Measurements from ENCODE around the gene FEZ2. TPM values are rescaled to one million over a fixed set of nuclear protein-coding genes. Genes with fewer than 3 reads are reported as not detected.

Gene FEZ2
- total and polyA plus RNA-seq, 3 experiments from 2014 or later: 3.1 to 8.1 (median 6.9) TPM

DNA sequence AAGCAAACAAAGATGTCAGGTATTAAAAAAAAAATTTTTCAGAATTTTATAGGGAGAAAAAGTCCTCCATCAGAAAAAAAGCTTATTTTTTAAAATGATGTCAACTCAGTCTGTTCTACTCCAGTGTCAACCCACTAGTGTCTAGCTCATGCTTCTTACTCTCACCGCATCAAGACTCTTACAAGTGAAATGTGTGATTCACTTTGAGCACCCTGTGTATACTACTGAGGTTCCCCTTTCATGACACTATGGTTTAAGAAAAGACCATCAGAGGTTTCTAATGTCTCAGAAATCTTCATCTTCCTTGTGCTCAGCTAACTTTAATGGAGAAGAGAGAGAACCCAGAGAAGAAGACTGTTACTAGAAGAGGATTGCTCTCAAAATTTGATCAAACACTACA lies 43.4 kb downstream of the FEZ2 start:
- H3K4me1 Mint-ChIP-seq: peaks cover 3 to 8% (median 4%) of the 10 kb centered on the region in 3 donors
- H3K27ac Mint-ChIP-seq: no peak overlapping the region
- ChIA-PET CTCF (no interaction called here), POLR2A (no interaction called here)
- DNase-seq: no peak
- peaks cover 4% of the 10 kb centered on the region for H3K4me1 ChIP-seq (ENCODE audit: insufficient read depth, low read length)
- no peak overlapping the region for H3K27ac ChIP-seq (ENCODE audit: low read depth, low read length)
- no peaks in the 10 kb centered on the region for H3K27me3 Mint-ChIP-seq
- H3K36me3 ChIP-seq (ENCODE audit: insufficient read depth, low read length): peaks cover 4% of the 10 kb centered on the region
- H3K9me3 ChIP-seq (ENCODE audit: low read length): no peaks in the 10 kb centered on the region
- H3K4me3 ChIP-seq (ENCODE audit: low read length): no peak overlapping the region
- peaks cover 7 to 69% (median 20%) of the 10 kb centered on the region in 3 donors for H3K36me3 Mint-ChIP-seq
- no peaks in the 10 kb centered on the region for H3K27me3 ChIP-seq (ENCODE audit: insufficient read depth, low read length, poor library complexity, severe bottlenecking)
- H3K9me3 Mint-ChIP-seq: no peaks in the 10 kb centered on the region
- H3K4me3 Mint-ChIP-seq: no peak overlapping the region

DNA sequence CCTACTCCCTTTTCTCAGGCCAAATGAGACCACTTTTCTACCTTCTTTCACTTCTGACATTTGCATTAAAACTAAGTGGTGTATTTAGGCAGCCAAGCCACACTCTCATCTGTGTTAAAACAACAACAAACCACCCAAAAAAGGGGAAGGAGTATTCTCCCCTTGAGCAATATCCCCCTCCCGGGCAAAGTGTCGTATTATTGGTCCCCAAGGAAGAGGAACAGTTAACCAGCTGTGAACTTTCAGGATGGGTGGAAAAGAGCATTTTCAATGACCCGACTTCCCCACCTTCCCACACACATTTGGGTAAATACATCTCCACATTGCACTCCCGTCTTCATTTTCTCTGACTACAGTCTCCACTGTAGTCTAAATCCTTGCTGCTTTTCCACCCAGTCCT lies 44.3 kb downstream of the FEZ2 start:
- Mint-ChIP-seq H3K36me3 (peaks cover 7 to 71% (median 20%) of the 10 kb centered on the region in 3 donors), H3K4me3 (no peak overlapping the region), H3K27me3 (no peaks in the 10 kb centered on the region), H3K9me3 (no peaks in the 10 kb centered on the region), H3K4me1 (peaks cover 0 to 10% (median 3%) of the 10 kb centered on the region in 3 donors), H3K27ac (peak overlapping the region in 3 of 8 donors; percentile 18 to 70 (median 44))
- Histone ChIP-seq H3K4me1 (ENCODE audit: insufficient read depth, low read length) (peaks cover 4% of the 10 kb centered on the region), H3K27ac (ENCODE audit: low read depth, low read length) (no peak overlapping the region), H3K27me3 (ENCODE audit: insufficient read depth, low read length, poor library complexity, severe bottlenecking) (no peaks in the 10 kb centered on the region), H3K9me3 (ENCODE audit: low read length) (no peaks in the 10 kb centered on the region), H3K4me3 (ENCODE audit: low read length) (no peak overlapping the region), H3K36me3 (ENCODE audit: insufficient read depth, low read length) (peaks cover 4% of the 10 kb centered on the region)
- ChIA-PET CTCF (no interaction called here), POLR2A (no interaction called here)
- DNase-seq: no peak

DNA sequence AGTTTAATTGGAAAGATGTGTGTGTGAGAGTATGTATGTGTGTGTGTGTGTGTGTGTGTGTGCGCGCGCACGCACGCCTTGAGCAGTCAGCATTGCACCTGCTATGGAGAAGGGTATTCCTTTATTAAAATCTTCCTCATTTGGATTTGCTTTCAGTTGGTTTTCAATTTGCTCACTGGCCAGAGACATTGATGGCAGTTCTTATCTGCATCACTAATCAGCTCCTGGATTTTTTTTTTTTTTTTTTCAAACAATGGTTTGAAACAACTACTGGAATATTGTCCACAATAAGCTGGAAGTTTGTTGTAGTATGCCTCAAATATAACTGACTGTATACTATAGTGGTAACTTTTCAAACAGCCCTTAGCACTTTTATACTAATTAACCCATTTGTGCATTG lies 48.0 kb downstream of the FEZ2 start:
- Histone ChIP-seq H3K36me3 (ENCODE audit: insufficient read depth, low read length) (peaks cover 7% of the 10 kb centered on the region), H3K4me3 (ENCODE audit: low read length) (no peak overlapping the region), H3K27me3 (ENCODE audit: insufficient read depth, low read length, poor library complexity, severe bottlenecking) (no peaks in the 10 kb centered on the region), H3K27ac (ENCODE audit: low read depth, low read length) (no peak overlapping the region), H3K4me1 (ENCODE audit: insufficient read depth, low read length) (peaks cover 4% of the 10 kb centered on the region), H3K9me3 (ENCODE audit: low read length) (no peaks in the 10 kb centered on the region)
- CTCF ChIA-PET: no interaction called here
- DNase-seq: no peak
- H3K4me1 Mint-ChIP-seq: peaks cover 0 to 15% (median 3%) of the 10 kb centered on the region in 3 donors
- H3K27me3 Mint-ChIP-seq: no peaks in the 10 kb centered on the region
- H3K9me3 Mint-ChIP-seq: no peaks in the 10 kb centered on the region
- H3K4me3 Mint-ChIP-seq: no peak overlapping the region
- POLR2A ChIA-PET: no interaction called here
- peaks cover 3 to 72% (median 29%) of the 10 kb centered on the region in 3 donors for H3K36me3 Mint-ChIP-seq
- H3K27ac Mint-ChIP-seq: peak overlapping the region in 1 of 8 donors; percentile 1

DNA sequence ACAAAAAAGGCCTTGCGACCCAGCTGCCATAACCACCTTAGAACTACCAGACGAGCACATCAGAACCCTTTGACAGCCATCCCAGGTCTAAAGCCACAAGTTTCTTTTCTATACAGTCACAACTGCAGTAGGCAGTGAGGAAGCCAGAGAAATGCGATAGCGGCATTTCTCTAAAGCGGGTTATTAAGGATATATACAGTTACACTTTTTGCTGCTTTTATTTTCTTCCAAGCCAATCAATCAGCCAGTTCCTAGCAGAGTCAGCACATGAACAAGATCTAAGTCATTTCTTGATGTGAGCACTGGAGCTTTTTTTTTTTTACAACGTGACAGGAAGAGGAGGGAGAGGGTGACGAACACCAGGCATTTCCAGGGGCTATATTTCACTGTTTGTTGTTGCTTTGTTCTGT lies 48.8 kb downstream of the FEZ2 start:
- peaks cover 0 to 15% (median 3%) of the 10 kb centered on the region in 3 donors for H3K4me1 Mint-ChIP-seq
- ChIA-PET CTCF (no interaction called here), POLR2A (no interaction called here)
- H3K4me3 Mint-ChIP-seq: peak overlapping the region in 1 of 7 donors; percentile 24
- no peaks in the 10 kb centered on the region for H3K27me3 ChIP-seq (ENCODE audit: insufficient read depth, low read length, poor library complexity, severe bottlenecking)
- H3K36me3 ChIP-seq (ENCODE audit: insufficient read depth, low read length): peaks cover 7% of the 10 kb centered on the region
- peaks cover 4% of the 10 kb centered on the region for H3K4me1 ChIP-seq (ENCODE audit: insufficient read depth, low read length)
- DNase-seq: peak in 1 of 5 donors; percentile 26
- H3K27ac ChIP-seq (ENCODE audit: low read depth, low read length): no peak overlapping the region
- no peaks in the 10 kb centered on the region for H3K9me3 ChIP-seq (ENCODE audit: low read length)
- H3K27ac Mint-ChIP-seq: peak overlapping the region in 4 of 8 donors; percentile 8 to 79 (median 17)
- H3K4me3 ChIP-seq (ENCODE audit: low read length): no peak overlapping the region
- H3K27me3 Mint-ChIP-seq: no peaks in the 10 kb centered on the region
- no peaks in the 10 kb centered on the region for H3K9me3 Mint-ChIP-seq
- peaks cover 0 to 72% (median 30%) of the 10 kb centered on the region in 3 donors for H3K36me3 Mint-ChIP-seq

DNA sequence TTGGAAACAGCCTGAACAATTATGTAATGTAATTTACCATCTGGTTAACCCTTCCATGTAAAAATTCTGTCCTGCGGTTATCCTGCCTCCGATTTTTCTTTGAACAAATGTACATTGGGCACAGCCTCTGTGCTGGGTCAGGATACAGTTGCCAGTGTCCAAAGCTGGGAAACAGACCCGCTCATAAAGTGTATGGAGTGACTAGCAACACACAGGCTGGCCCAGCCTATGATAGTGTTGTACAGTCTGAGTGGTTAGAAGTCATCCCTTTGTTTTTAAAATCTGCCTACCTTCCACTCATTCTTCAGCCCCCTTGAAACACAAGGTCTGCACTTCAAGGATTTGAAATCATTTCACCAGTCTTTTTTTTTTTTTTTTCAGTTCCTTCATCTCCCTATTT lies 50.1 kb downstream of the FEZ2 start:
- CTCF ChIA-PET: no interaction called here
- Mint-ChIP-seq H3K27ac (no peak overlapping the region), H3K9me3 (no peaks in the 10 kb centered on the region), H3K4me3 (no peak overlapping the region), H3K36me3 (peaks cover 0 to 64% (median 27%) of the 10 kb centered on the region in 3 donors), H3K27me3 (no peaks in the 10 kb centered on the region), H3K4me1 (peaks cover 0 to 15% (median 3%) of the 10 kb centered on the region in 3 donors)
- POLR2A ChIA-PET: no interaction called here
- H3K4me1 ChIP-seq (ENCODE audit: insufficient read depth, low read length): peaks cover 4% of the 10 kb centered on the region
- DNase-seq: no peak
- no peaks in the 10 kb centered on the region for H3K9me3 ChIP-seq (ENCODE audit: low read length)
- peaks cover 7% of the 10 kb centered on the region for H3K36me3 ChIP-seq (ENCODE audit: insufficient read depth, low read length)
- H3K27ac ChIP-seq (ENCODE audit: low read depth, low read length): no peak overlapping the region
- H3K4me3 ChIP-seq (ENCODE audit: low read length): no peak overlapping the region
- H3K27me3 ChIP-seq (ENCODE audit: insufficient read depth, low read length, poor library complexity, severe bottlenecking): no peaks in the 10 kb centered on the region

DNA sequence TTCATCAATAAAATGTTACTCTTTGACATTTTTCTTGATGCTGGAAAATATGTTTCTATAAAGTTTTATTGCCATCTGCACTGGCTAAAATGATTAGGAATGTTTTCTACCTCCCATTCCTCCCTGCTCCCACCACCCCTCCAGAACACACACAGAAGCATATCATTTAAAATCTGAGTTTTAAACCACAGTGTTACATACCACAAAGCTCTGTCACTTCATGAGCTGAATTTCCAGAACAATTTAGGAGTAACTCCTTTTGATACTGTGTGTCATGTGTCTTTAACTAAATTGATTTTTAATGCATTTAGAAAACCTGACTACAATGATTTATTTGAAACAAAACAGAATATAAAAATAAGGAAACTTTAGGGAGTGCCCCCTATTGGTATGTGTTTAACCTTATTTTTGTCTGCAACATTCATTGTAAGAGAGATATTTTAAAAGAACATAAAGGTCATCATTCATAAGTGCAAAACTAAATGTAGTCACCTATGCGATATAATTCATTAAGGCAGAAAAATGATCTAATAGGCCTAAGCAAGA lies 52.0 kb downstream of the FEZ2 start:
- Mint-ChIP-seq H3K9me3 (no peaks in the 10 kb centered on the region), H3K27ac (no peak overlapping the region), H3K4me1 (peaks cover 0 to 15% (median 3%) of the 10 kb centered on the region in 3 donors), H3K36me3 (peaks cover 4 to 51% (median 21%) of the 10 kb centered on the region in 3 donors), H3K4me3 (no peak overlapping the region), H3K27me3 (no peaks in the 10 kb centered on the region)
- H3K27me3 ChIP-seq (ENCODE audit: insufficient read depth, low read length, poor library complexity, severe bottlenecking): no peaks in the 10 kb centered on the region
- CTCF ChIA-PET: no interaction called here
- H3K4me3 ChIP-seq (ENCODE audit: low read length): no peak overlapping the region
- H3K9me3 ChIP-seq (ENCODE audit: low read length): no peaks in the 10 kb centered on the region
- H3K36me3 ChIP-seq (ENCODE audit: insufficient read depth, low read length): peaks cover 4% of the 10 kb centered on the region
- POLR2A ChIA-PET: no interaction called here
- no peak for DNase-seq
- no peak overlapping the region for H3K27ac ChIP-seq (ENCODE audit: low read depth, low read length)
- peaks cover 4% of the 10 kb centered on the region for H3K4me1 ChIP-seq (ENCODE audit: insufficient read depth, low read length)

DNA sequence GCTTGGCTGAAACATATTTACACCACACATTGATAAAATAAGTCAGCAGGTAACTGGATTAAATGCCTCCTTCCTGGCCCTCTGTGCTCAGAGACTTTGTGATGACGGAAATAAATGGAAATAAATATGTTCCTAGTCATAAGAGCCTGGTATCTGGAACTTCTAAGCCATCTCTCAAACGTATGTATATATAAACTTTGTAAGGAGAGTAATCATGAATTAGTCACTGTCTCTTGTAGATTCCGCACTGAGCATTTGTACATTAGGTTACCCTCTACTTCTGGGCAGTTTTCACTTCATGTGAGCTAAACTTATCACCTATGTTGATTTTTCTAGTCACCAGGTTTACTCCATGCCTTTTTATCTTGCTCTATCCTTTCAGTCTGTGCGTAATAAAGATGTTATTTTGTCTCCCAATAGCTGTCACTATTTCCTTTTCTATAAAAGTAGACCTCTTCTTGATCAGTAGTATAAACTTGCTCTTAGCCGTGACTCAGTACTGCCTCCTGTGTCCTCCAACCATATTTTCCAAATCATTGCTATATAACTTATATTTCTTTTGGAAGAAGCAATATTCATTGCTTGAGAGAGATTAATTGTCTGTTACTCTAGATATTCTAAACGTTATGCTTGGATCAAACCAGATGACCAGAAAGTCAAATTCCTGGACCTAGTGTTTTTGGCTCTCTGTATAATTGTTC lies 53.2 kb downstream of the FEZ2 start:
- peak overlapping the region in 2 of 8 donors; percentile 19 to 47 for H3K27ac Mint-ChIP-seq
- H3K27me3 Mint-ChIP-seq: no peaks in the 10 kb centered on the region
- peaks cover 4 to 45% (median 18%) of the 10 kb centered on the region in 3 donors for H3K36me3 Mint-ChIP-seq
- H3K4me1 Mint-ChIP-seq: peaks cover 0 to 12% (median under 1%) of the 10 kb centered on the region in 3 donors
- H3K27me3 ChIP-seq (ENCODE audit: insufficient read depth, low read length, poor library complexity, severe bottlenecking): no peaks in the 10 kb centered on the region
- peaks cover 3% of the 10 kb centered on the region for H3K36me3 ChIP-seq (ENCODE audit: insufficient read depth, low read length)
- peaks cover under 1% of the 10 kb centered on the region for H3K4me1 ChIP-seq (ENCODE audit: insufficient read depth, low read length)
- no peaks in the 10 kb centered on the region for H3K9me3 ChIP-seq (ENCODE audit: low read length)
- ChIA-PET CTCF (no interaction called here), POLR2A (no interaction called here)
- no peak overlapping the region for H3K27ac ChIP-seq (ENCODE audit: low read depth, low read length)
- H3K4me3 Mint-ChIP-seq: no peak overlapping the region
- no peaks in the 10 kb centered on the region for H3K9me3 Mint-ChIP-seq
- H3K4me3 ChIP-seq (ENCODE audit: low read length): no peak overlapping the region
- no peak for DNase-seq

DNA sequence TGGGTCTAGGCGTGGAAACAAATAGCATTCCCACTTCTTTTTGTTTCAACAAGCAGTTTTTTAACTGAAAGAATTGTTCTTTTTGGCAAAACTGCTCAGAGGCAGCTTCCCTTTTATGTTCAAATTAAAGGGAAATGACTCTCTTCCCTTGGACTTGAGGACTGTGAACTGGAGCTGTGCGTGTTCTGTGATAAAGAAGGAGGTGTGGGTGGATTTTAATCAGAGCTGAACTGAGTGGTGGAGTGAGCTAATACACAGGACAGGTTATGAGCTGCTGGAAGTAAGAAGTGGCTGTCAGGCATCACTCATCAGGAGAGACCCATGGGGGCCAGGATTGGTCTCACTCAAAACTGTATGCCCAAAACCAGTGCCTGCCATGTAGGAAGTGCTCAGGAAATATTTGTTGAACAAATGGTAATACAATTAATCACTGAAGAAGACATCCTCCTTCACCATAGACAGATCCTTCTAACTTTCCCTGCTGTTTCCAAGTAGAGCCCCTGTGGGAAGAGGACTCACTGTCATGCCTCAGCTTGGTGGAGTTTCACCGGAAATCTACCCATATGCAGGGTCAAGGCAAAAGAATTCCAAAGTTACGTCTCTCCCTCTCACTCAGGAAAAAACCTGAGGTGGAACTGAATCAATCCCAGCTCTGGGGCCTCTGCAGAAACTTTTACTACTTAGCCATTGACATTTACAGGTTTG lies 55.9 kb downstream of the FEZ2 start:
- H3K4me3 Mint-ChIP-seq: no peak overlapping the region
- CTCF ChIA-PET: no interaction called here
- Histone ChIP-seq H3K36me3 (ENCODE audit: insufficient read depth, low read length) (no peaks in the 10 kb centered on the region), H3K4me3 (ENCODE audit: low read length) (no peak overlapping the region), H3K9me3 (ENCODE audit: low read length) (no peaks in the 10 kb centered on the region), H3K4me1 (ENCODE audit: insufficient read depth, low read length) (no peaks in the 10 kb centered on the region), H3K27ac (ENCODE audit: low read depth, low read length) (no peak overlapping the region), H3K27me3 (ENCODE audit: insufficient read depth, low read length, poor library complexity, severe bottlenecking) (no peaks in the 10 kb centered on the region)
- H3K9me3 Mint-ChIP-seq: no peaks in the 10 kb centered on the region
- DNase-seq: no peak
- POLR2A ChIA-PET: no interaction called here
- peaks cover 4 to 25% (median 11%) of the 10 kb centered on the region in 3 donors for H3K36me3 Mint-ChIP-seq
- H3K4me1 Mint-ChIP-seq: no peaks in the 10 kb centered on the region
- H3K27me3 Mint-ChIP-seq: no peaks in the 10 kb centered on the region
- H3K27ac Mint-ChIP-seq: peak overlapping the region in 2 of 8 donors; percentile 46 to 55
